GM12872 (cell line): ENCODE measurements around the gene SEMA5A.

Experiments used
- CTCF ChIP-seq: IDR thresholded peaks from 3 replicates; pipeline ENCODE4 v1.5.1; 2011; ENCODE audit warnings: low read depth, mild to moderate bottlenecking, low read length, moderate library complexity; ENCODE audit not compliant: insufficient read depth

Gene SEMA5A

DNA sequence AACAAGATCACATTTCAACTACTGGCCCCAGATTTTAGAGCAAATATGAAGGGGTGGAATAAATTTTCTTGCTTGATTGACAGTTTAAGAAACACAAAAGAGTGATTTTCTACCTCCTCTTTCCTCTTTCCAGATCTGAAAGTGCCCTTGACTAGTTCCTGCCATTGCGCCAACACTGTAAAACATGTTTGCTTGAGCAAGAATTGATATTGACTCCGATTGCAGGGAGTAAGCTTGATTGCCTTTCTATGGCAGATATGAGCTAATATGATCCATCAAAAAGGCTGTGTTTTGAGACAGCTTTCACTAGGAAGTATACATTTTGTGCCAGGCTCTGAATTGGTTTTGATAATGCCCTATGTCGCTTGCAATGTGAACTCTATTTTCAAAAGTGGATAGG lies 508.8 kb downstream of the SEMA5A start:
- TF ChIP-seq CTCF: no peak

DNA sequence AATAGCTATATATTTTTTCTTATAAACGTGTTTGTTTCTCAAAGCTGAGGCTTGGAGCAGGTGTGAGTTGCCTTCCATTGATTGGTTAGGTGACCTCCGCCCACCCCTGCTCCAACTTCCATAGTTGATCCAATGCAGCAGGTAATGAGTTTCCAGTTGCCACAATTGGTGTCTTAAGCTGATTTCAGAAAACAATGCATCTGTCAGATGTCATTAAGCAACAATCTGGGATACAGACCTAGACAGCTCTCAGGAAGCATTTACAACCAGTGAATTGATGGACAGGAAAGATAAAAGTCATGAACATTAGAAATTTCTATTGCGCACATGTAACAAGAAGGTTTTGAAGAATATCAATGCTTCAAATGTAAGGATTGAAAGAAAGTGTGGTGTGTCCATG lies 510.5 kb downstream of the SEMA5A start:
- no peak for TF ChIP-seq CTCF

- no peak for TF ChIP-seq CTCF
Measured at GRCh38 chr5:9034649-9035048, 511.2 kb downstream of the SEMA5A start.

- TF ChIP-seq CTCF: no peak
Measured at GRCh38 chr5:9033524-9033923, 512.4 kb downstream of the SEMA5A start.

DNA sequence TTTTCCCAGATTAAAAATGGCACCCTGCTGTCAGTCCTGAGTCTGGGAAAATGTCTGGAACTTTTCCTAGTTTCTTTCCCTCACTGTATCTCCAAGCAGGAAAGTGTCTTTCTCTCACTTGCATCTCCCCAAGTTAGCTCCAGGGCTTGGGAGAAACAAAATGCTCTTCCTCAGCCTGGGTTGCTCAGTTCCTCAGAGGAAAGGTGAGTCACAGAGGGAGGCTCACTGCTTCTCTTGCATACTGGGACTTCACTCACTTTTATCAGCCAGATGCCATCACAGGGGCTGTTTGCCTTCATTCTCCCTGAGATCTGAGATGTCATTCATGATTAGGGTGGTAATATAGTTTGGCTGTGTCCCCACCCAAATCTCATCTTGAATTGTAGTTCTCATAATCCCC lies 519.9 kb downstream of the SEMA5A start:
- TF ChIP-seq CTCF: no peak

DNA sequence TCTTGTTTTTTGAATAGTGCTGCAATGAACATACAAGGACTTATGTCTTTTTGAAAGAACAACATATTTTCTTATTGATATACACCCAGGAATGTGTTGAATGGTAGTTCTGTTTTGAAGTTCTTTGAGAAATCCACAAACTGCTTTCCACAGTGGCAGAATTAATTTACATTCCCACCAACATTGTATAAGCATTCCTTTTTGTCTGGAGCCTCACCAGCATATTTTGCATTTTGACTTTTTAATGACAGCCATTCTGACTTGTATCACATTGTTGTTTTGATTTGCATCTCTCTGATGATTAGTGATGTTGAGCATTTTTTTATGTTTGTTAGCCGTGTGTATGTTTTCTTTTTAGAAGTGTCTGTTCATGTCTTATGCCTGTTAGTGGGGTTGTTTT lies 524.9 kb downstream of the SEMA5A start:
- TF ChIP-seq CTCF: no peak

DNA sequence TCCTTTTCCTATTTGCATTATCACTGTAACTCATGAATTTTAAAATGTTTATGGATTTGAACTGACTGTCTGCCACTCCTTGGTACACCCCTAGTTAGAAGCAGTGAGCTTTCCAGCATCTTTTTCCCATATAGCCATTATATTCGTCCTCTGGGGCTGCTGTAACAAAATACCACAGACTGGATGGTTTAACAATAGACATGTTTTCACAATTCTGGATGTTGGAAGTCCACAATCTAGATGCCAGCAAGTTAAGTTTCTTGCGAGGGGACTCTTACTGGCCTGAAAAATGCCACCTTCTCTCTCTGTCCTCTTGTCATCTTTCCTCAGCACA lies 530.0 kb downstream of the SEMA5A start:
- TF ChIP-seq CTCF: no peak
